ENCODE measurements around the gene OR5K4.

OR5K4 gene

DNA sequence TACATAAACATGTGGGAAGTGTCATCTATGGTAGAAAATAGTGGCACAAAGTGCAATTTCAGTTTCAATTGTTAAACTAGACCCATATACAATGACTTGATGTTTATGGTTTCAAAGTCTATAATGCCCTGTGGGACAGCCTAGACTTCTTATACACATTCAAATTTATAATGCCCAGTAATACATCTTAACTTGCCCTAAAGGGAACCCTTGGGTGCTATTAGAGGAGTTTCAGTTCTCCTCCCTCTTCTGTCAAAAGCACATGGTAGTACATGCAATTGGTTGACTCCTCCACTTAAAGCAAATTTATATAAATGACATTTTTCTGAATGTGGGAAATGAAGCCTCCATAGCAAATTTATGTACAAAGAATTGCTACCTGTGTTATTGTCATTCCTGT lies 30.2 kb upstream of the OR5K4 start:
- H3K4me3 ChIP-seq (ENCODE audit: low read length), result no peak overlapping the region
- DNase-seq, result no peak
- H3K4me2 ChIP-seq (ENCODE audit: low read depth, low read length), result no peak overlapping the region
- H3K27ac ChIP-seq (ENCODE audit: low read length), result no peak overlapping the region
- H4K20me1 ChIP-seq (ENCODE audit: insufficient read depth, low read length), result no peaks in the 10 kb centered on the region
- H3K27me3 ChIP-seq (replicated peaks; ENCODE audit: insufficient read depth, low read length), result no peaks in the 10 kb centered on the region
- no peaks in the 10 kb centered on the region for H3K79me2 ChIP-seq (ENCODE audit: low read length)
- TF ChIP-seq EZH2phosphoT487 (IDR thresholded peaks at IDR 0.05; ENCODE audit: low read length) (no peak), EZH2 (optimal IDR thresholded peaks at IDR 0.05; ENCODE audit: low read depth, low read length) (no peak)
- TF ChIP-seq, protein P1, sequence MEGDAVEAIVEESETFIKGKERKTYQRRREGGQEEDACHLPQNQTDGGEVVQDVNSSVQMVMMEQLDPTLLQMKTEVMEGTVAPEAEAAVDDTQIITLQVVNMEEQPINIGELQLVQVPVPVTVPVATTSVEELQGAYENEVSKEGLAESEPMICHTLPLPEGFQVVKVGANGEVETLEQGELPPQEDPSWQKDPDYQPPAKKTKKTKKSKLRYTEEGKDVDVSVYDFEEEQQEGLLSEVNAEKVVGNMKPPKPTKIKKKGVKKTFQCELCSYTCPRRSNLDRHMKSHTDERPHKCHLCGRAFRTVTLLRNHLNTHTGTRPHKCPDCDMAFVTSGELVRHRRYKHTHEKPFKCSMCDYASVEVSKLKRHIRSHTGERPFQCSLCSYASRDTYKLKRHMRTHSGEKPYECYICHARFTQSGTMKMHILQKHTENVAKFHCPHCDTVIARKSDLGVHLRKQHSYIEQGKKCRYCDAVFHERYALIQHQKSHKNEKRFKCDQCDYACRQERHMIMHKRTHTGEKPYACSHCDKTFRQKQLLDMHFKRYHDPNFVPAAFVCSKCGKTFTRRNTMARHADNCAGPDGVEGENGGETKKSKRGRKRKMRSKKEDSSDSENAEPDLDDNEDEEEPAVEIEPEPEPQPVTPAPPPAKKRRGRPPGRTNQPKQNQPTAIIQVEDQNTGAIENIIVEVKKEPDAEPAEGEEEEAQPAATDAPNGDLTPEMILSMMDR (IDR thresholded peaks at IDR 0.05; ENCODE audit: low read length), result no peak
- H3K9ac ChIP-seq (ENCODE audit: low read length), result no peak overlapping the region
- no peak overlapping the region for H2AFZ ChIP-seq (ENCODE audit: low read length)
- no peaks in the 10 kb centered on the region for H3K9me2 ChIP-seq (replicated peaks; ENCODE audit: insufficient read depth, low read length)
- no peaks in the 10 kb centered on the region for H3K36me3 ChIP-seq (replicated peaks; ENCODE audit: insufficient read depth, low read length)
- H3K9me3 ChIP-seq (replicated peaks; ENCODE audit: insufficient read depth, low read length), result no peaks in the 10 kb centered on the region
- H3K4me1 ChIP-seq (ENCODE audit: low read length), result peaks cover 6% of the 10 kb centered on the region
- H3F3A ChIP-seq (ENCODE audit: insufficient read depth, low read length), result no peaks in the 10 kb centered on the region

DNA sequence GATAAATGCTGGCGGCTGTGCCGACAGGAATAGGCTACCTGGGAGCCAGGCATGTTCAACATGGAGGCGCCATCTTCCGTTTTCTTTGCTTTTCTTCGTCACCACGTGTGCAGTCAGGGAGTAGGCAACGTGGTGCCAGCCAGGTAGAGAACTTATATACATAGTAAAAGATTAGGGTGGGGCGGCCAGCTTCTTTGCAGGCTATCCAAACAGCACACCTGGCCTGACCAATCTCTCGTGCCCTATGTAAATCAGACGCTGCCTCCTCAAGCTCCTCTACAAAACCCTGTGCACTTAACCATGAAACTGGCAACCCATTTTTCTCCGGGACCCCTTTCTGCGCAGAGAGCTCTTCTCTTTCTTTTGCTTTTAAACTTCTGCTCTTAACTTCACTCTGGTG lies 28.6 kb upstream of the OR5K4 start:
- Histone ChIP-seq H3K79me2 (ENCODE audit: low read length) (no peaks in the 10 kb centered on the region), H3K9ac (ENCODE audit: low read length) (no peak overlapping the region), H3K36me3 (replicated peaks; ENCODE audit: insufficient read depth, low read length) (no peaks in the 10 kb centered on the region), H3F3A (ENCODE audit: insufficient read depth, low read length) (no peaks in the 10 kb centered on the region), H3K9me3 (replicated peaks; ENCODE audit: insufficient read depth, low read length) (no peaks in the 10 kb centered on the region), H3K4me2 (ENCODE audit: low read depth, low read length) (no peak overlapping the region), H3K9me2 (replicated peaks; ENCODE audit: insufficient read depth, low read length) (no peaks in the 10 kb centered on the region), H2AFZ (ENCODE audit: low read length) (no peak overlapping the region), H4K20me1 (ENCODE audit: insufficient read depth, low read length) (no peaks in the 10 kb centered on the region), H3K27ac (ENCODE audit: low read length) (no peak overlapping the region), H3K4me1 (ENCODE audit: low read length) (peaks cover 6% of the 10 kb centered on the region), H3K4me3 (ENCODE audit: low read length) (no peak overlapping the region), H3K27me3 (replicated peaks; ENCODE audit: insufficient read depth, low read length) (no peaks in the 10 kb centered on the region)
- no peak for TF ChIP-seq EZH2 (optimal IDR thresholded peaks at IDR 0.05; ENCODE audit: low read depth, low read length)
- TF ChIP-seq, protein P1 (IDR thresholded peaks at IDR 0.05; ENCODE audit: low read length), result no peak
- DNase-seq, result no peak

DNA sequence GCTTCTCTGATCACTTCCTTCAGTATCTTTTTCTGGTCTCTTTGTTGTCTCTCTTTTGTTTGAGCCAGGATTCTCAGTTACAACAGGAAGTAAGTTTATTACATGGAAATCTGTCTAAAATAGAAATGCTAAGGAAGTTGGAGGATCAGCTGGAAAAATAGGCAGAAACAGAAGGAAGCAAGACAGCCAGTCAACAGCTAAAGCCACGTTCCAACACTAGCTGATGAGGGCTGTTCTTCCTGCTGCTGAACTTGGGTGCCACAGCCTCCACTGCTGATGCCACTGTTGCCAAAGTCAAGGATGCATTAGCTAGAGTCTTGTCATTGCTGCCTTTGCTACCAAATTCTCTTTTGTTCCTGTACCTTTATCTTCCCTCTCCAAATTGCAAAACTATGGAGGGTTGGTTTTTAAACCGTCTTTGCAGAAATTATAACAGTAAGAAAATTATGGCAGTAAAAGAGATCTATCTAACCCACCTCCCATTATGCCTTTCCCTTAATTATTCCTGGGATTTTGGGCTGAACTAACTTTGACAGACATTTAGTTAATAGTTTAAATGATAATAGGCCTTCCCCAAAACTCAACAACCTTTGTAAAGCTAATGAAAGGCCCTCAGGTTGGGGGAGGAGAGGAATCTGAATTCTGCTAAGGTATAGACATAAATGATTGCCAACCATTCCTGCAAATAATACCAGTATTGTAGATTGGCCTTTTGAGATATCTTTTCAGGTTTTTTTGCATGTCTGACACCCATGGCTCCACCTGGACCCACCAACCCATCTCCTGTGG lies 27.4 kb upstream of the OR5K4 start:
- Histone ChIP-seq H3K27me3 (replicated peaks; ENCODE audit: insufficient read depth, low read length) (no peaks in the 10 kb centered on the region), H3K79me2 (ENCODE audit: low read length) (no peaks in the 10 kb centered on the region), H4K20me1 (ENCODE audit: insufficient read depth, low read length) (no peaks in the 10 kb centered on the region), H3K9ac (ENCODE audit: low read length) (no peak overlapping the region), H2AFZ (ENCODE audit: low read length) (no peak overlapping the region), H3K9me2 (replicated peaks; ENCODE audit: insufficient read depth, low read length) (no peaks in the 10 kb centered on the region), H3F3A (ENCODE audit: insufficient read depth, low read length) (no peaks in the 10 kb centered on the region), H3K4me3 (ENCODE audit: low read length) (no peak overlapping the region), H3K9me3 (replicated peaks; ENCODE audit: insufficient read depth, low read length) (no peaks in the 10 kb centered on the region), H3K36me3 (replicated peaks; ENCODE audit: insufficient read depth, low read length) (no peaks in the 10 kb centered on the region), H3K4me2 (ENCODE audit: low read depth, low read length) (no peak overlapping the region), H3K27ac (ENCODE audit: low read length) (no peak overlapping the region), H3K4me1 (ENCODE audit: low read length) (peaks cover 6% of the 10 kb centered on the region)
- no peak for TF ChIP-seq EZH2 (optimal IDR thresholded peaks at IDR 0.05; ENCODE audit: low read depth, low read length)
- TF ChIP-seq, protein P1 (IDR thresholded peaks at IDR 0.05; ENCODE audit: low read length), result no peak
- no peak for TF ChIP-seq EZH2phosphoT487 (IDR thresholded peaks at IDR 0.05; ENCODE audit: low read length)
- no peak for DNase-seq
